K562 (cell line): ENCODE measurements around the gene PI4K2A. TPM values are rescaled to one million over a fixed set of nuclear protein-coding genes. Genes with fewer than 3 reads are reported as not detected.

ENCODE experiments used
- CAMTA2 ChIP-seq: fragments of 250-450 bp; sonication (Bioruptor Pico); conservative IDR thresholded peaks from 2 replicates; pipeline ENCODE4 v1.5.1; 2022
- CEBPB ChIP-seq: fragments of 450-650 bp; IDR thresholded peaks from 2 replicates; pipeline ENCODE4 v1.6.1; 2016; ENCODE audit warnings: missing genetic modification characterization, missing compliant biosample characterization
- GTF2E2 ChIP-seq: fragments of 200-800 bp; sonication (Bioruptor generic); IDR thresholded peaks from 2 replicates; pipeline ENCODE4 v1.6.1; 2016; ENCODE audit warnings: missing genetic modification characterization, missing compliant biosample characterization
- MYNN ChIP-seq, 2 experiments: sonication (generic); formaldehyde crosslinking in 1 of 2; IDR thresholded peaks; 2 replicates each; pipeline versions ENCODE4 v1.5.0 to v1.6.1; 2016 to 2020; ENCODE audit warnings: antibody characterized with exemption in 1 of 2, missing genetic modification reagents in 1 of 2
- PHB ChIP-seq: fragments of 250-450 bp; sonication (Bioruptor Pico); IDR thresholded peaks from 2 replicates; pipeline ENCODE4 v1.5.0; 2021
- SNIP1 ChIP-seq: fragments of 450-650 bp; IDR thresholded peaks from 2 replicates; pipeline ENCODE4 v1.7.1; 2017; ENCODE audit warnings: low read depth, mild to moderate bottlenecking
- TBL1XR1 ChIP-seq, 2 experiments: IDR thresholded peaks; 2 replicates each; pipeline ENCODE4 v1.6.1; 2012; ENCODE audit warnings: improper control_type of control experiment in 2 of 2, low read length in 2 of 2, mild to moderate bottlenecking in 1 of 2
- ZBTB1 ChIP-seq: sonication (generic); formaldehyde crosslinking; IDR thresholded peaks from 2 replicates; pipeline ENCODE4 v1.8.1; 2023; ENCODE audit warnings: missing genetic modification reagents, low read depth, mild to moderate bottlenecking, borderline replicate concordance
- ZNF197 ChIP-seq: fragments of 200-800 bp; sonication (Bioruptor generic); IDR thresholded peaks from 2 replicates; pipeline ENCODE4 v1.6.1; 2016; ENCODE audit warnings: low read depth, missing genetic modification characterization, missing compliant biosample characterization
- ZNF644 ChIP-seq: fragments of 200-800 bp; sonication (Bioruptor generic); IDR thresholded peaks from 2 replicates; pipeline ENCODE4 v1.6.1; 2016; ENCODE audit warnings: low read depth, missing genetic modification characterization, missing compliant biosample characterization
- polyA plus RNA-seq, 8 experiments: library from polyadenylated mRNA; depleted of rRNA in 4 of 8; stranded (reverse) in 5 of 8; unstranded in 3 of 8; fragments of >200 nt; fragmentation: Nextera tagmentation in 2 of 8; fragmentation: Illumina TruSeq in 1 of 8; extraction: Ambion mirVana in 2 of 8; extraction: Trizol in 1 of 8; gene quantifications; 2 replicates each; pipeline versions ENCODE4 v1.2.1 to v1.2.3, GENCODE V29; 2011 to 2014; ENCODE audit warnings: inconsistent platforms in 1 of 8, missing spikeins in 1 of 8
- total RNA-seq, 7 experiments: library from RNA; depleted of rRNA in 6 of 7; stranded (reverse); fragments of >200 nt in 6 of 7; fragmentation: Illumina TruSeq in 2 of 7; extraction: Trizol in 2 of 7; gene quantifications; 2 replicates each; pipeline versions ENCODE4 v1.2.1 to v1.2.3, GENCODE V29; 2011 to 2021; ENCODE audit warnings: low replicate concordance in 1 of 7
- TF ChIP-seq, protein P1 (sequence below): fragments of 250-450 bp; sonication (Bioruptor Pico); IDR thresholded peaks from 2 replicates; pipeline ENCODE4 v1.4.0; 2020
- TF ChIP-seq, protein P2 (sequence below), 2 experiments: IDR thresholded peaks; 2 replicates each; pipeline ENCODE4 v1.6.1; 2011; ENCODE audit warnings: borderline replicate concordance in 1 of 2, control low read depth in 1 of 2, low read depth in 1 of 2, low read length in 1 of 2, mild to moderate bottlenecking in 1 of 2, mixed read lengths in 1 of 2, moderate library complexity in 1 of 2; ENCODE audit not compliant: insufficient read depth in 1 of 2, insufficient read length in 1 of 2, poor library complexity in 1 of 2, severe bottlenecking in 1 of 2; ENCODE audit errors: extremely low read depth in 1 of 2

PI4K2A gene
- total and polyA plus RNA-seq, 9 of the 15 experiments (the other 6 are each of a cell fraction or from before 2014, with no cell fraction given): 4.4 to 28.4 (median 16.5) TPM

DNA sequence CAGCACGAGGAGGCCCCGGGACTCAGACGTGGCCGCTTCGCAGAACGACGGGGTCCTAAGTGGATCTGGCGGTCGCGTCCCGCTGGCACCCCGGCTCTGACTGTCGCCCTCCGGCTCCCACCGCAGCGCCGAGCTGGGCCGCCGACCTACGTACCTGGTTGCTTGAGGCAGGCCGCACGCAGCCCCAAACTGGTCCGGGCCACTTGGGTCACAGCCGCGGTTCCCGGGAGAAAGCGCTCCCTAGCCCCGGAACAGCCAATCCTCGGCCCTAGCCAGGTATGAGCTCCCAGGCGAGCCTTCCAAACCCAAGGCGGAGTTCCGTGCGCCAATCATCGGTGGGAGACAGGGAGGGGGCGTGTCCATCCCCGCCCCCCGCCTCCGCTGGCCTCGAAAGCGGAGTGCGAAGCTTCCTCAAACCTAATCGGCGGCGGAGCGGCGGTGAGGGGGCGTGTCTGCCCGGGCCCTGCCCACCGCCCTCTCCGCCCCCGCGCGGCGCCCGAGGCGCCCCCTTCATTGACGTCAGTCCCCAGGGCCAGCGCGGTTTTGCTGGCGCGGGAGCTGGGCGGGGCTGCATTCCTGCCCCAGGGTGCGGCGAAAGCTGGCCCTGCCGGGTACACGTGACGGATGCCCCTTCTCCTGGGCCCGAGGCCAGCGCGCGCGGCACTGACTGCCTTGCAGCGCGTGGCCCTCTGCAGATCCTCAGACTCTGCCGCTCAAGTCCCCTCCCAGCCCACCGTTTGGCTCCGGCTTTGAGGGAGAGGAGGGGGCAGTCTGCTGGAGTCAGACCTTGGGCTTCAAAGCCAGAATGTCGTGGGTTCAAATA, 46.7 kb downstream of the PI4K2A start, which contains the start of gene AVPI1 (continued):
- TF ChIP-seq, protein P1, sequence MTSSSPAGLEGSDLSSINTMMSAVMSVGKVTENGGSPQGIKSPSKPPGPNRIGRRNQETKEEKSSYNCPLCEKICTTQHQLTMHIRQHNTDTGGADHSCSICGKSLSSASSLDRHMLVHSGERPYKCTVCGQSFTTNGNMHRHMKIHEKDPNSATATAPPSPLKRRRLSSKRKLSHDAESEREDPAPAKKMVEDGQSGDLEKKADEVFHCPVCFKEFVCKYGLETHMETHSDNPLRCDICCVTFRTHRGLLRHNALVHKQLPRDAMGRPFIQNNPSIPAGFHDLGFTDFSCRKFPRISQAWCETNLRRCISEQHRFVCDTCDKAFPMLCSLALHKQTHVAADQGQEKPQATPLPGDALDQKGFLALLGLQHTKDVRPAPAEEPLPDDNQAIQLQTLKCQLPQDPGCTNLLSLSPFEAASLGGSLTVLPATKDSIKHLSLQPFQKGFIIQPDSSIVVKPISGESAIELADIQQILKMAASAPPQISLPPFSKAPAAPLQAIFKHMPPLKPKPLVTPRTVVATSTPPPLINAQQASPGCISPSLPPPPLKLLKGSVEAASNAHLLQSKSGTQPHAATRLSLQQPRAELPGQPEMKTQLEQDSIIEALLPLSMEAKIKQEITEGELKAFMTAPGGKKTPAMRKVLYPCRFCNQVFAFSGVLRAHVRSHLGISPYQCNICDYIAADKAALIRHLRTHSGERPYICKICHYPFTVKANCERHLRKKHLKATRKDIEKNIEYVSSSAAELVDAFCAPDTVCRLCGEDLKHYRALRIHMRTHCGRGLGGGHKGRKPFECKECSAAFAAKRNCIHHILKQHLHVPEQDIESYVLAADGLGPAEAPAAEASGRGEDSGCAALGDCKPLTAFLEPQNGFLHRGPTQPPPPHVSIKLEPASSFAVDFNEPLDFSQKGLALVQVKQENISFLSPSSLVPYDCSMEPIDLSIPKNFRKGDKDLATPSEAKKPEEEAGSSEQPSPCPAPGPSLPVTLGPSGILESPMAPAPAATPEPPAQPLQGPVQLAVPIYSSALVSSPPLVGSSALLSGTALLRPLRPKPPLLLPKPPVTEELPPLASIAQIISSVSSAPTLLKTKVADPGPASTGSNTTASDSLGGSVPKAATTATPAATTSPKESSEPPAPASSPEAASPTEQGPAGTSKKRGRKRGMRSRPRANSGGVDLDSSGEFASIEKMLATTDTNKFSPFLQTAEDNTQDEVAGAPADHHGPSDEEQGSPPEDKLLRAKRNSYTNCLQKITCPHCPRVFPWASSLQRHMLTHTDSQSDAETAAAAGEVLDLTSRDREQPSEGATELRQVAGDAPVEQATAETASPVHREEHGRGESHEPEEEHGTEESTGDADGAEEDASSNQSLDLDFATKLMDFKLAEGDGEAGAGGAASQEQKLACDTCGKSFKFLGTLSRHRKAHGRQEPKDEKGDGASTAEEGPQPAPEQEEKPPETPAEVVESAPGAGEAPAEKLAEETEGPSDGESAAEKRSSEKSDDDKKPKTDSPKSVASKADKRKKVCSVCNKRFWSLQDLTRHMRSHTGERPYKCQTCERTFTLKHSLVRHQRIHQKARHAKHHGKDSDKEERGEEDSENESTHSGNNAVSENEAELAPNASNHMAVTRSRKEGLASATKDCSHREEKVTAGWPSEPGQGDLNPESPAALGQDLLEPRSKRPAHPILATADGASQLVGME: 0 out of 2 replicates have a peak, but pooled peaks have one; percentile 54
- TF ChIP-seq GTF2E2 (tag): no peak
- no peak for TF ChIP-seq CEBPB (tag)
- TF ChIP-seq CAMTA2 (CRISPR knock-in tag): no peak
- TF ChIP-seq PHB (CRISPR knock-in tag): no peak
- peak; percentile 75 for TF ChIP-seq MYNN (IDR thresholded peaks at IDR 0.05)
- no peak for TF ChIP-seq MYNN (CRISPR knock-in tag; IDR thresholded peaks at IDR 0.05)
- TF ChIP-seq, protein P2, sequence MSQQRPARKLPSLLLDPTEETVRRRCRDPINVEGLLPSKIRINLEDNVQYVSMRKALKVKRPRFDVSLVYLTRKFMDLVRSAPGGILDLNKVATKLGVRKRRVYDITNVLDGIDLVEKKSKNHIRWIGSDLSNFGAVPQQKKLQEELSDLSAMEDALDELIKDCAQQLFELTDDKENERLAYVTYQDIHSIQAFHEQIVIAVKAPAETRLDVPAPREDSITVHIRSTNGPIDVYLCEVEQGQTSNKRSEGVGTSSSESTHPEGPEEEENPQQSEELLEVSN (IDR thresholded peaks at IDR 0.05; ENCODE audit: borderline replicate concordance in 1 of 2, extremely low read depth in 1 of 2, insufficient read depth in 1 of 2, insufficient read length in 1 of 2, low read depth in 1 of 2, low read length in 1 of 2, poor library complexity in 1 of 2, severe bottlenecking in 1 of 2): peak; percentile 89 to 92
- TF ChIP-seq ZNF644 (tag): no peak
- 0 out of 4 replicates have a peak, but pooled peaks of 1 of the 2 experiments have one; percentile 21 for TF ChIP-seq TBL1XR1 (IDR thresholded peaks at IDR 0.05; ENCODE audit: low read length in 2 of 2)
- TF ChIP-seq ZNF197: no peak
- TF ChIP-seq SNIP1: no peak
- no peak for TF ChIP-seq ZBTB1
